ENCODE data around the gene PIK3AP1. TPM values are rescaled to one million over a fixed set of nuclear protein-coding genes. Genes with fewer than 3 reads are reported as not detected.

PIK3AP1 gene
- total RNA-seq, 1 experiment from 2014 or later, result 7.1 TPM

GRCh38 chr10:96622013-96622787, 98.1 kb downstream of the PIK3AP1 start (continued):
- TF ChIP-seq ZNF274 (IDR thresholded peaks at IDR 0.05; ENCODE audit: low read depth, low read length) (no peak), EGR1 (IDR thresholded peaks at IDR 0.05; ENCODE audit: low read depth) (no peak)

- ATAC-seq (no peak), DNase-seq (ENCODE audit: low read depth, low spot score) (no peak)
- no peaks in the 10 kb centered on the region for H3K79me2 ChIP-seq (ENCODE audit: insufficient read depth, low read length)
- ChIA-PET POLR2A (no interaction called here), CTCF (no interaction called here), RAD21 (ENCODE audit: low non-redundant PET in 1 of 2, low total read pairs in 2 of 2, uncharacterized antibody in 2 of 2, unreplicated experiment in 2 of 2) (no interaction called here)
- intact Hi-C loops (cut with micrococcal nuclease), result no loop called here
- no peak overlapping the region for H3K4me2 ChIP-seq (ENCODE audit: low read length)
- no peaks in the 10 kb centered on the region for H3K27me3 ChIP-seq (ENCODE audit: insufficient read depth, low read length)
- H3K9ac ChIP-seq (ENCODE audit: low read length), result no peak overlapping the region
- H3K9me2 ChIP-seq (ENCODE audit: insufficient read depth), result no peaks in the 10 kb centered on the region; the same call in 1 of the 2 replicates
- H3K27ac ChIP-seq (ENCODE audit: low read depth, low read length), result no peak overlapping the region
- no peaks in the 10 kb centered on the region for H3K4me1 ChIP-seq (ENCODE audit: control insufficient read depth in 1 of 2, insufficient read depth in 2 of 2, low read length in 2 of 2)
- H3K9me3 ChIP-seq (ENCODE audit: control insufficient read depth in 1 of 2, insufficient read depth in 1 of 2, low read depth in 1 of 2, low read length in 2 of 2), result no peaks in the 10 kb centered on the region
- no TSS peak for BruUV-seq (replicated peaks)
- no peak overlapping the region for H3K4me3 ChIP-seq (replicated peaks in 1 of 2; ENCODE audit: low read depth in 1 of 2, low read length in 2 of 2)
- no peaks in the 10 kb centered on the region for H3K36me3 ChIP-seq (ENCODE audit: control insufficient read depth in 1 of 2, insufficient read depth in 2 of 2, low read length in 2 of 2)
- no peaks in the 10 kb centered on the region for H4K20me1 ChIP-seq (ENCODE audit: insufficient read depth)
- H2AFZ ChIP-seq (ENCODE audit: low read depth, low read length, poor library complexity, severe bottlenecking), result no peak overlapping the region
- TF ChIP-seq EZH2 (IDR thresholded peaks at IDR 0.05) (no peak), TCF7L2 (IDR thresholded peaks at IDR 0.05; ENCODE audit: borderline replicate concordance, extremely low read depth, insufficient read depth, insufficient read length) (no peak), SRF (IDR thresholded peaks at IDR 0.05; ENCODE audit: low read depth) (no peak), ATF3 (IDR thresholded peaks at IDR 0.05) (no peak), YY1 (IDR thresholded peaks at IDR 0.05; ENCODE audit: extremely low read depth, insufficient replicate concordance, low read depth, low read length) (no peak), POLR2AphosphoS5 (IDR thresholded peaks at IDR 0.05; ENCODE audit: low read depth, low read length) (no peak), EZH2phosphoT487 (IDR thresholded peaks at IDR 0.05; ENCODE audit: borderline replicate concordance) (no peak), RAD21 (IDR thresholded peaks at IDR 0.05; ENCODE audit: low read depth) (no peak), REST (IDR thresholded peaks at IDR 0.05; ENCODE audit: low read depth) (no peak), ZBTB33 (IDR thresholded peaks at IDR 0.05; ENCODE audit: extremely low read depth, insufficient replicate concordance, low read length) (no peak), MAX (IDR thresholded peaks at IDR 0.05) (no peak), EGR1 (IDR thresholded peaks at IDR 0.05; ENCODE audit: low read depth) (no peak), POLR2A (IDR thresholded peaks at IDR 0.05; ENCODE audit: borderline replicate concordance, extremely low read depth, insufficient read depth, insufficient read length) (no peak), ZNF274 (IDR thresholded peaks at IDR 0.05; ENCODE audit: low read depth, low read length) (no peak)
Observed at GRCh38 chr10:96619796-96620773, 100.2 kb downstream of the PIK3AP1 start.

Data from HCT116 (cell line).